K562 (cell line): ENCODE data around the gene HTR3E. TPM values are rescaled to one million over a fixed set of nuclear protein-coding genes. Genes with fewer than 3 reads are reported as not detected.

ENCODE experiments used
- BDP1 ChIP-seq: IDR thresholded peaks from 3 replicates; pipeline ENCODE4 v1.6.1; 2011; ENCODE audit not compliant: insufficient read length, insufficient read depth
- ELK1 ChIP-seq: sonication (generic); formaldehyde crosslinking; IDR thresholded peaks from 2 replicates; pipeline ENCODE4 v1.8.1; 2022; ENCODE audit warnings: missing genetic modification reagents
- FOSL1 ChIP-seq: fragments of 200-800 bp; sonication (Bioruptor generic); conservative IDR thresholded peaks from 2 replicates; pipeline ENCODE4 v1.6.1; 2016; ENCODE audit warnings: missing genetic modification characterization, missing compliant biosample characterization
- MAX ChIP-seq: sonication (generic); formaldehyde crosslinking; IDR thresholded peaks from 2 replicates; pipeline ENCODE4 v1.9.0; 2022; ENCODE audit warnings: mild to moderate bottlenecking, missing genetic modification reagents
- NFIX ChIP-seq: fragments of 250-450 bp; sonication (Bioruptor Pico); IDR thresholded peaks from 2 replicates; pipeline ENCODE4 v1.4.0; 2020; ENCODE audit warnings: low read depth, mild to moderate bottlenecking, moderate library complexity
- PCBP2 ChIP-seq: fragments of 200-400 bp; formaldehyde crosslinking; IDR thresholded peaks from 2 replicates; pipeline ENCODE4 v1.6.1; 2018; ENCODE audit warnings: low read length, low read depth, mild to moderate bottlenecking, moderate library complexity; ENCODE audit not compliant: poor library complexity, severe bottlenecking
- POLR2G ChIP-seq: fragments of 200-400 bp; formaldehyde crosslinking; IDR thresholded peaks from 2 replicates; pipeline ENCODE4 v1.6.1; 2017; ENCODE audit warnings: low read depth, mild to moderate bottlenecking, antibody characterized with exemption, low read length, moderate library complexity
- POLR2H ChIP-seq: IDR thresholded peaks from 2 replicates; pipeline ENCODE4 v1.6.1; 2016; ENCODE audit warnings: missing genetic modification characterization, low read depth, mild to moderate bottlenecking, control low read depth, missing compliant biosample characterization, moderate library complexity
- SREBF1 ChIP-seq: fragments of 150-350 bp; IDR thresholded peaks from 2 replicates; pipeline ENCODE4 v1.6.1; 2014; ENCODE audit warnings: antibody characterized with exemption, low read depth, low read length, borderline replicate concordance
- TAF15 ChIP-seq: fragments of 200-400 bp; formaldehyde crosslinking; IDR thresholded peaks from 2 replicates; pipeline ENCODE4 v1.6.1; 2017; ENCODE audit warnings: mild to moderate bottlenecking, low read depth, low read length, moderate library complexity
- ZNF232 ChIP-seq: sonication (generic); formaldehyde crosslinking; IDR thresholded peaks from 2 replicates; pipeline ENCODE4 v1.8.0; 2022; ENCODE audit warnings: mild to moderate bottlenecking, missing genetic modification reagents
- ZNF274 ChIP-seq: IDR thresholded peaks from 2 replicates; pipeline ENCODE4 v1.6.1; 2011; ENCODE audit warnings: low read depth, mild to moderate bottlenecking, low read length, moderate library complexity, borderline replicate concordance
- ZNF280A ChIP-seq: fragments of 450-650 bp; IDR thresholded peaks from 2 replicates; pipeline ENCODE4 v1.6.1; 2018; ENCODE audit warnings: mild to moderate bottlenecking, low read depth; ENCODE audit not compliant: partially characterized antibody
- ZNF318 ChIP-seq, 2 experiments: fragments of 450-650 bp; IDR thresholded peaks; 2 replicates each; pipeline ENCODE4 v1.6.1; 2016; ENCODE audit warnings: mild to moderate bottlenecking in 2 of 2, borderline replicate concordance in 1 of 2, low read depth in 1 of 2, moderate library complexity in 1 of 2
- ZNF384 ChIP-seq: IDR thresholded peaks from 2 replicates; pipeline ENCODE4 v1.6.1; 2012; ENCODE audit warnings: low read depth, low read length, improper control_type of control experiment
- ZNF717 ChIP-seq: fragments of 250-450 bp; sonication (Bioruptor Pico); IDR thresholded peaks from 2 replicates; pipeline ENCODE4 v1.5.0; 2021
- ZNF764 ChIP-seq: fragments of 250-450 bp; sonication (Bioruptor Pico); IDR thresholded peaks from 2 replicates; pipeline ENCODE4 v1.4.0; 2020; ENCODE audit warnings: low read depth, mild to moderate bottlenecking, moderate library complexity
- ZNF79 ChIP-seq: fragments of 250-450 bp; sonication (Bioruptor Pico); IDR thresholded peaks from 2 replicates; pipeline ENCODE4 v1.4.0; 2020; ENCODE audit warnings: low read depth, mild to moderate bottlenecking, moderate library complexity
- polyA plus RNA-seq, 8 experiments: library from polyadenylated mRNA; depleted of rRNA in 4 of 8; stranded (reverse) in 5 of 8; unstranded in 3 of 8; fragments of >200 nt; fragmentation: Nextera tagmentation in 2 of 8; fragmentation: Illumina TruSeq in 1 of 8; extraction: Ambion mirVana in 2 of 8; extraction: Trizol in 1 of 8; gene quantifications; 2 replicates each; pipeline versions ENCODE4 v1.2.1 to v1.2.3, GENCODE V29; 2011 to 2014; ENCODE audit warnings: inconsistent platforms in 1 of 8, missing spikeins in 1 of 8
- total RNA-seq, 7 experiments: library from RNA; depleted of rRNA in 6 of 7; stranded (reverse); fragments of >200 nt in 6 of 7; fragmentation: Illumina TruSeq in 2 of 7; extraction: Trizol in 2 of 7; gene quantifications; 2 replicates each; pipeline versions ENCODE4 v1.2.1 to v1.2.3, GENCODE V29; 2011 to 2021; ENCODE audit warnings: low replicate concordance in 1 of 7

Gene HTR3E
- total and polyA plus RNA-seq, 9 of the 15 experiments (the other 6 are each of a cell fraction or from before 2014, with no cell fraction given), result not detected

- no peak for TF ChIP-seq ELK1 (CRISPR knock-in tag)
- no peak for TF ChIP-seq TAF15
- TF ChIP-seq POLR2H, result no peak
- no peak for TF ChIP-seq ZNF232 (CRISPR knock-in tag)
- no peak for TF ChIP-seq SREBF1
- no peak for TF ChIP-seq ZNF274
- no peak for TF ChIP-seq ZNF717 (CRISPR knock-in tag)
- no peak for TF ChIP-seq BDP1
- no peak for TF ChIP-seq ZNF764 (CRISPR knock-in tag)
- TF ChIP-seq POLR2G, result no peak
- peak; percentile 98 for TF ChIP-seq FOSL1 (tag)
- TF ChIP-seq MAX, result no peak
- no peak for TF ChIP-seq PCBP2
- TF ChIP-seq ZNF318 (IDR thresholded peaks at IDR 0.05; ENCODE audit: borderline replicate concordance in 1 of 2, low read depth in 1 of 2), result peak in 1 of 2 experiments; percentile 52; a peak in 1 of 4 replicates
- no peak for TF ChIP-seq ZNF79 (CRISPR knock-in tag)
- no peak for TF ChIP-seq ZNF384
- TF ChIP-seq ZNF280A, result no peak
- TF ChIP-seq NFIX (CRISPR knock-in tag), result no peak
Observed at GRCh38 chr3:184085389-184085852, 11.4 kb upstream of the HTR3E start (continued).
